Spleen (tissue), 7 donors: ENCODE results near the gene IFT88.

Source experiments
- POLR2A ChIP-seq, 3 donors: fragments of 450-650 bp; IDR thresholded peaks; one replicate each; pipeline ENCODE4 v1.5.1; 2017; ENCODE audit warnings: antibody characterized with exemption in 3 of 3, mild to moderate bottlenecking in 1 of 3
- POLR2AphosphoS5 ChIP-seq, 3 donors: sonication (generic); formaldehyde crosslinking; IDR thresholded peaks; one replicate each; pipeline ENCODE4 v1.5.1; 2017; ENCODE audit warnings: antibody characterized with exemption in 3 of 3
- TF ChIP-seq, protein P1 (sequence below), 11 experiments: fragments of 200-600 bp in 7 of 11; fragments of 450-650 bp in 4 of 11; sonication (generic) in 4 of 11; IDR thresholded peaks in 8 of 11; conservative IDR thresholded peaks in 3 of 11; 1 replicate in 7 of 11; 2 replicates in 4 of 11; pipeline versions ENCODE4 v1.4.0 to v1.8.0; 2016 to 2021; ENCODE audit warnings: antibody characterized with exemption in 11 of 11, inconsistent platforms in 4 of 11, mild to moderate bottlenecking in 1 of 11
- donor health status: DM: no; HTN: no; CAD: no; lungs with moderate emphysema.
- donor health status: DM: no; HTN: no; CAD: no.
- donor health status: DM: no; HTN: no; CAD: no.

DNA sequence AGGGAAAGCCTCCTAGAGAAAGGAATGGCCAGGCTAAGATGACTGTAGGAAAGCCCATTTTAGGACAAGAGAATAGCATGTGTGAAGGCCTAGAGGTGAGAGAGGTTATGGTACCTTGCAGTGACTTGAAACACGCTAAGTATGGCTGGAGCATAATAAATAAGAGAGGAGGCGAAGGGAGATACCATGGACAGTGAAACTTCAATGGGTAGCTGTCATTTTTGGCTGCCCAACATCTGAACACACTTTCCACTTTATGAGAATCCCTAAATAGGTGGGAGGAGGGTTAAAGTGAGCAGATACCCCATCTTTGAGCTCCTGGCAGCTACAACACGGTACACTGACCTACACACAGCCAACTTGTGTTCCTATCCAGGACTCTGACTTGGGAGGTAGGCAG, 8.0 kb upstream of the IFT88 start:
- TF ChIP-seq POLR2AphosphoS5 (IDR thresholded peaks at IDR 0.05) (no peak), POLR2A (IDR thresholded peaks at IDR 0.05) (no peak)
- TF ChIP-seq, protein P1, sequence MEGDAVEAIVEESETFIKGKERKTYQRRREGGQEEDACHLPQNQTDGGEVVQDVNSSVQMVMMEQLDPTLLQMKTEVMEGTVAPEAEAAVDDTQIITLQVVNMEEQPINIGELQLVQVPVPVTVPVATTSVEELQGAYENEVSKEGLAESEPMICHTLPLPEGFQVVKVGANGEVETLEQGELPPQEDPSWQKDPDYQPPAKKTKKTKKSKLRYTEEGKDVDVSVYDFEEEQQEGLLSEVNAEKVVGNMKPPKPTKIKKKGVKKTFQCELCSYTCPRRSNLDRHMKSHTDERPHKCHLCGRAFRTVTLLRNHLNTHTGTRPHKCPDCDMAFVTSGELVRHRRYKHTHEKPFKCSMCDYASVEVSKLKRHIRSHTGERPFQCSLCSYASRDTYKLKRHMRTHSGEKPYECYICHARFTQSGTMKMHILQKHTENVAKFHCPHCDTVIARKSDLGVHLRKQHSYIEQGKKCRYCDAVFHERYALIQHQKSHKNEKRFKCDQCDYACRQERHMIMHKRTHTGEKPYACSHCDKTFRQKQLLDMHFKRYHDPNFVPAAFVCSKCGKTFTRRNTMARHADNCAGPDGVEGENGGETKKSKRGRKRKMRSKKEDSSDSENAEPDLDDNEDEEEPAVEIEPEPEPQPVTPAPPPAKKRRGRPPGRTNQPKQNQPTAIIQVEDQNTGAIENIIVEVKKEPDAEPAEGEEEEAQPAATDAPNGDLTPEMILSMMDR (IDR thresholded peaks at IDR 0.05 in 8 of 11, conservative IDR thresholded peaks at IDR 0.05 in 3 of 11), result no peak
